NCI-H187 (cell line): ENCODE data around the gene STARD7.
"Not testable (repeated sequence)": the region's sequence is repeated elsewhere in the genome, so short reads cannot be mapped to it uniquely, and the experiment has no call there.

ENCODE experiments used
- DNase-seq, 2 experiments: peaks; one replicate each; lab custom pipeline; 2025; lab: John Stamatoyannopoulos, UW

The STARD7 gene

GRCh38 chr2:96163768-96164429, 44.7 kb downstream of the STARD7 start:
- DNase-seq, result no peak

GRCh38 chr2:96163415-96163767, 45.2 kb downstream of the STARD7 start:
- DNase-seq, result no peak

- DNase-seq, result no peak
These were observed 46.7 kb downstream of the STARD7 start for GRCh38 chr2:96161898-96162297.

GRCh38 chr2:96160366-96160765, 48.3 kb downstream of the STARD7 start:
- not testable (repeated sequence) for DNase-seq

- no peak for DNase-seq
These were observed 49.4 kb downstream of the STARD7 start for GRCh38 chr2:96159084-96159830.

- no peak for DNase-seq
These were observed 50.1 kb downstream of the STARD7 start for GRCh38 chr2:96158554-96158940.

GRCh38 chr2:96157649-96158553, 50.7 kb downstream of the STARD7 start:
- DNase-seq, result no peak

GRCh38 chr2:96156926-96157648, 51.5 kb downstream of the STARD7 start:
- DNase-seq, result no peak

- DNase-seq, result no peak
These were observed 52.4 kb downstream of the STARD7 start for GRCh38 chr2:96156011-96156820.

- no peak for DNase-seq
These were observed 53.9 kb downstream of the STARD7 start for GRCh38 chr2:96154506-96155380.

- no peak for DNase-seq
These were observed 54.6 kb downstream of the STARD7 start for GRCh38 chr2:96153991-96154431.

- no peak for DNase-seq
These were observed 55.3 kb downstream of the STARD7 start for GRCh38 chr2:96153291-96153713.

- DNase-seq, result no peak
These were observed 56.1 kb downstream of the STARD7 start for GRCh38 chr2:96152304-96153161.

GRCh38 chr2:96151595-96152303, 56.9 kb downstream of the STARD7 start:
- DNase-seq, result no peak

GRCh38 chr2:96150791-96151594, 57.6 kb downstream of the STARD7 start:
- no peak for DNase-seq

- DNase-seq, result no peak
These were observed 58.5 kb downstream of the STARD7 start for GRCh38 chr2:96150007-96150640.
